HG02840 (cell line): ENCODE measurements around the gene SCYL1.
A peak's percentile ranks its signal among the peaks of the same experiment; 100 is the strongest.

ENCODE experiments used
- ATAC-seq: cut with Tn5 transposase; IDR thresholded peaks from one replicate; pipeline ENCODE4 v1.9.1; 2021; ENCODE audit warnings: mild to moderate bottlenecking, moderate library complexity, moderate number of reproducible peaks; ENCODE audit not compliant: unreplicated experiment, low FRiP score

Gene SCYL1

DNA sequence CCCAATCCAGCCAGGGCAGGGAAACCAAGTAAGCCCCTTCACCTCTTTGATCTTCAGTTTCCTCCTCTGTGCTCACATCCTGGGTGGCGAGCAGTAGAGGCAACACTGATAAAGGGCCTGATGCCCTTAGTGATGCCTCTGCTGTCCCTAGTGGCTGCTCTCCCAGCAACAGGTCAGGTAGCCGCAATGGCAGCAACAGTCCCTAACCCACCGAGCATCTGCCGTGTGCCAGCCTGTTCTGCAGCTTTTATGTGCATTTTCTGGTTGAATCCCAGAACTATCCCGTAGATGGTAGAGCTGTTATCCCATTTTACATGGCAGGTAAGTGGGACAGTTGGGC lies 5.2 kb downstream of the SCYL1 start:
- ATAC-seq: no peak

GRCh38 chr11:65532388-65533064 lies 7.6 kb downstream of the SCYL1 start:
- ATAC-seq: no peak

DNA sequence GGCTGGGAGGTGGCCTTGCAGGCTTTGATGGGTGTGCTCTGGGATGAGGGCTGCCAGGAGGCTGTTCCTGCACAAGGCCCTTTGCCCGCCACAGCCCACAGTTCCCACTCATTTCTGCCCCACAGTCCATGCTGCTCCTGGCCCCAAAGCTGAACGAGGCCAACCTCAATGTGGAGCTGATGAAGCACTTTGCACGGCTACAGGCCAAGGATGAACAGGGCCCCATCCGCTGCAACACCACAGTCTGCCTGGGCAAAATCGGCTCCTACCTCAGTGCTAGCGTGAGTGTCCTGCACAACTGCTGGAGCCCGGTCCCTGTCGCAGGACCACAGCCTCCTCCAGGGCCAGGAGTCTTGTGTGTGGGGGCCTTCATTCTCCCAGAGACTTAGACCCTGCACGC lies 10.2 kb downstream of the SCYL1 start:
- no peak for ATAC-seq

- no peak for ATAC-seq
Observed at GRCh38 chr11:65536412-65537295, 11.8 kb downstream of the SCYL1 start.

GRCh38 chr11:65537296-65537597 lies 12.4 kb downstream of the SCYL1 start:
- ATAC-seq: no peak

DNA sequence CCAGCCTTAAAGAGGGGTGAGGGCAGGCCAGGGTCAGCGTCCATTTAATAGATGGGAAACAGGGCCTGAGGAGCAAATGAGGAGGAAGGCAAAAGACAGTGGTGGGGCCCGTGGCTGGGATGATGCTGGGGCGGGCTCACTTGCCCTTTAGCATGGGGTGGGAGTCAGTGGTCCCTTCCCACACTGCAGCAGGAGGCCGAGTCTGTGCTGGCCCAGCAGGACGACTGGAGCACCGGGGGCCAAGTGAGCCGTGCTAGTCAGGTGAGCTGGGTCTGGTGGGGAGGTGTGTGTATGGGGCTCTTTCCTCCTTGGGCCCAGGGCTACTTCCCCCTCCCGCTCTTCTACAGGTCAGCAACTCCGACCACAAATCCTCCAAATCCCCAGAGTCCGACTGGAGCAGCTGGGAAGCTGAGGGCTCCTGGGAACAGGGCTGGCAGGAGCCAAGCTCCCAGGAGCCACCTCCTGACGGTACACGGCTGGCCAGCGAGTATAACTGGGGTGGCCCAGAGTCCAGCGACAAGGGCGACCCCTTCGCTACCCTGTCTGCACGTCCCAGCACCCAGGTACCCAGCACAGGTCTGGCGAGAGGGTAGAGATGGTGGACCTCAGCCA lies 12.8 kb downstream of the SCYL1 start:
- ATAC-seq: no peak

DNA sequence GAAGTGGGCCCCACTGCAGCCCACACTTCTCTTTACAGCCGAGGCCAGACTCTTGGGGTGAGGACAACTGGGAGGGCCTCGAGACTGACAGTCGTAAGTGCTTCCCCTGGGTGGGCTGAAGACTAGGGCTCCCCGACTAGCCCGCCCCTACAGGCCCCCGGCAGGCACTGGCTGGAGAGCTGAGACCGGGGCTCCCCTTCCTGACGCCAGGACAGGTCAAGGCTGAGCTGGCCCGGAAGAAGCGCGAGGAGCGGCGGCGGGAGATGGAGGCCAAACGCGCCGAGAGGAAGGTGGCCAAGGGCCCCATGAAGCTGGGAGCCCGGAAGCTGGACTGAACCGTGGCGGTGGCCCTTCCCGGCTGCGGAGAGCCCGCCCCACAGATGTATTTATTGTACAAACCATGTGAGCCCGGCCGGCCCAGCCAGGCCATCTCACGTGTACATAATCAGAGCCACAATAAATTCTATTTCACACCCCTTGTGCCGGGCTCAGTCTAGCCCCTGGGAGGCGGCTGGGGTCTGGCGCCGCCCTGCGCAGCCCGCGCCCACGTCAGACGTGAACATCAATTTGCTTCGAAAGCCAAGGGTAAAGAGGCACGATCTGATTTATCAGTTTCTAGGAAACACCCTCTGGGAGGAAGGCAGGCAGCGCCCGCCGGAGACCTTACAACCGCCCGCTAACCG lies 13.5 kb downstream of the SCYL1 start:
- ATAC-seq: no peak

DNA sequence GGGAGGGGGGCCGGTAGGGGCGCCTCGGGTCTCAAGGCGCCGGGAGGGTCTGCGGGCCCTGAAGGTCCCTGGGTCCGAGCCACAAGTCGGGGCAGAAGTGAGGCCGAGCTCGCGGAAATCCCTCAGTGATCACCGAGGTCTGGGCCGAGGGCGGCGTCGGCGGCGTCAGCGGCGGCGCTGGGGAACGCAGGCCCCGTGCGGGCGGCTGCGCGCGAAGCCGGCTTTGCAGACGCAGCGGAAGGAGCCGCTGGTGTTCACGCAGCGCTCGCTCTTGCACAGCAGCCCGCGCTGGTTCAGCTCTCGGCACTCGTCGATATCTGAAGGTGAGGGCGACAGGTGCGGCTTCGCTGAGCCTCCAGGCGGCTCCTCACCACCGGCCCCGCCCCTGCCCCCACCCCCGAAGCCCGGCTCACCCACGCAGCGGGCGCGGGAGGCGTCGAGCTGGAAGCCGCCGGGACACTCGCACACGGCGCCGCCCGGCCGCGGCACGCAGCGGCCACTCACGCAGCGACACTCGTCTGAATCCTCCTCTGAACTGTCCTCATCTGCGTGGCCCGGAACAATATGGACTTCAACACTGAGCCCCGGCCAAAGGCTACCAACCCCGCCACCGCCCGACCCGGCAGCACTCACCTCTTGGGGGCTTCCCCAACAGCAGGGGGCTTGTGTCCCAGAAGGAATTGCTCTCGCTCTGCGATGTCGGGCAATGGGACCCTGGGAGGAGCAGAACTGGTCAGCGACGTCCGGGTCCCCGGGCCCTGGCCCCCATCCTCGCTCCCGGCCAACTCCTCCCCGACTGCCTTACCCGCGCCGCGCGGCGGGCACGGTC lies 14.2 kb downstream of the SCYL1 start:
- ATAC-seq: no peak

GRCh38 chr11:65539744-65540289 lies 14.9 kb downstream of the SCYL1 start:
- peak; percentile 56 for ATAC-seq

GRCh38 chr11:65540290-65541092 lies 15.6 kb downstream of the SCYL1 start:
- peak; percentile 52 for ATAC-seq

DNA sequence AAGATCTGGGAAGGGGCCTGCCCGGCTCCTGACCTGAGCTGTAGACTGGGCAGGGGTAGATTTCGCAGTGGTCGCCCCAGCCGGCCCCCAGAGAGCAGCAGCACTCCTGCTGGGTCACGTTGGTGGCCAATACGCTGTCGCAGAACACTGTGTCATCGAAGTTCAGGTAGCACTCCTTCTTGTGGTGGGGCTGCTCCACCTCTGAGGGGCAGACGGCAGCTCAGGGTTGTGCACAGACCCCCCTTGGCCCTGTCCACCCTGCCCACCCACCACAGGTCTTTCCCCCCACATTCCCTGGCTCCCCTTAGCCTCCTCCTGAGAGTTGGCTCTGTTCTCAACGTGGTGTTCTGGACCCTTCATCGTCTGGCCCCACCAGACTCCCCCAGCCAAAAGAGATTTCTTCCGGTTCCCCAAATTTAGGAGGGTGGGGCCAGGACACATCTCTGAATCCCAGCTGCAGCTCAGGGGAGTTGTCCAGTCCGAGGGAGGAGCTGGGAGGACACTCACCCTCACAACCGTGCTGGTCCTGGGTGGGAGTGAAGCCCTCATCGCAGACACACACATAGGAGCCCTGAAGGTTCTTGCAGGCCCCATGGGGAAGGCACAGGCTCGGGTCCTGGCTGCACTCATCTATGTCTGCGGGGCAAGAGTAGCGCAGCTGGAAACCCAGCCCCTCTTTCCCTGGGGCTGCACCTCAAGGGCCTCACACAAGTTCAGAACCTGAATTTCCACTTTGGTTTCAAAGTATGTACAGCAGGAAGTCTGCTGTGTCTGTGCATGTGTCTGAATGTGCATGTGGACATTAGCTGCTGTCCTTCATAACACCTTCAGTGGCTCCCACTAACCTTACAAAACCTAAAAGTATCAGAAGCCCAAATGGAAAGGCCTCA lies 16.5 kb downstream of the SCYL1 start:
- no peak for ATAC-seq

- no peak for ATAC-seq
Observed at GRCh38 chr11:65542738-65543390, 18.0 kb downstream of the SCYL1 start.

GRCh38 chr11:65545853-65546216 lies 21.0 kb downstream of the SCYL1 start:
- no peak for ATAC-seq

DNA sequence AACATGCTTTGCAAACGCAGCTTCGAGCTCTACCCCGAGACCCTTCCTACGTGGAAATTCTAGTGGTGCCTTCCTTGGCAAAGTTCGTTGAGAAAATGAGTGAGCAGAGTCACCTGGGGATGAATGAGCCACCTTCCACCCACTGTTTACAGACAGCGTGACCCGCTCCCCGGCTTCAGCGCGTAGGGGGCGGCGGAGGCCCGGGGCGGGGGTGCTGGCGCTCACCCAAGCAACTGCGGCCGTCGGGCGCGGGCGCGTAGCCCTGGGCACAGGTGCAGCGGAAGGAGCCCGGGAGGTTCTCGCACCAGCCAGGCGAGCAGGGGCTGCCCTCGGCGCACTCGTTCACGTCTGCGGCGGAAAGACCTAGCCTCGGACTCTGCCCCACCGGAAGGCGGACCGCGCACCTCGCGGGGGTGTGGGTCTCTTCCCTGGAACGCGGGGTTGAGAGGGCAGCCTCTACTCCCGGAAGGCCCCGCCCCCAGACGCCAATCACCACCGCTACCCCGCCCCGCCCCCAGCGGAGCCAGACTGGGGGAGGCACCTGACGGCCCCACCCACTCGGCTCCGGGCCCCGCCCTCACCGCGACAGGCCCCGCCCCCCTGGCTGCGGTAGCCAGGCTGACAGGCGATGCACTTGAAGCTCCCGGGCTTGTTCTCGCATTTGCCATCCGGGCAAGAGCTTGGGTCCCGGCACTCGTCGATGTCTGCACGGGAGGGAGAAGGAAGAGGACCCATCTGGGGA lies 21.5 kb downstream of the SCYL1 start:
- peak; percentile 67 for ATAC-seq

DNA sequence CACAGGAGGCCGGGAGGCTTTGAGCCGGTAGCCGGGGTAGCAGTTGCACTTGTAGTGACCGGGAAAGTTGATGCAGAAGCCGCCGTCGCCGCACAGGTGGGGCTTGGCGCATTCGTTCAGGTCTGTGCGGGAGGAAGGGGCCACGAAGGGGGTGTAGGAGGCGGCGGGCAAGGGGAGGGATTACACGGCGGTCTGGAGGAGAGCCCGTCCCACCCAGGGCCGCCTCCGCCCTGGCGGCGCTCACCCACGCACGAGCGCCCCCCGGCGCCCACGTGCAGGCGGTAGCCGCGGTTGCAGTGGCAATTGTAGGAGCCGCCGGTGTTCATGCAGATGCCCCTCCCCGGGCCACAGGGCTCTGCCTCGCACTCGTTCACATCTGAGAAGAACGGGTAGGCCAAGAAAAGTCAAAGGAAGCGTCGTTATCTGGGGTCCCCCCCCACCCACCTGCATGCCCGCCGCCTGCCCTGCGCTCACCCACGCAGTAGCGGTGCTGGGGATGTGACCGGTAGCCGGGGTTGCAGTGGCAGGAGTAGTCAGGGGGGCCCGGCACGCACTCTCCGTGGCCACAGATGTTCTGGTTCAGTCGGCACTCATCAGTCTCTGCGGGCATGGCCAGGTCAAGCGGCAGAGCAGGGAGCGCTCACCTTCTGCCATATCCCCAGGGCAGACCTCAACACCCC lies 22.7 kb downstream of the SCYL1 start:
- ATAC-seq: no peak

- no peak for ATAC-seq
Observed at GRCh38 chr11:65548395-65548794, 23.5 kb downstream of the SCYL1 start.

- no peak for ATAC-seq
Observed at GRCh38 chr11:65549096-65549495, 24.2 kb downstream of the SCYL1 start.
